ENCODE measurements around the gene ZSCAN25. TPM values are rescaled to one million over a fixed set of nuclear protein-coding genes. Genes with fewer than 3 reads are reported as not detected.

The ZSCAN25 gene
- total RNA-seq, 1 experiment from 2014 or later, result 12.9 TPM

- no peak overlapping the region for H3K27ac Mint-ChIP-seq (ENCODE audit: unreplicated experiment)
- no peaks in the 10 kb centered on the region for H3K36me3 Mint-ChIP-seq (ENCODE audit: insufficient read depth, unreplicated experiment)
- no peaks in the 10 kb centered on the region for H3K4me1 Mint-ChIP-seq (ENCODE audit: low read depth, unreplicated experiment)
- intact Hi-C loops (cut with micrococcal nuclease; ENCODE audit: unreplicated experiment), result no loop called here
- no peak overlapping the region for H3K4me3 Mint-ChIP-seq (ENCODE audit: low read depth, unreplicated experiment)
- no TSS peak for BruUV-seq (replicated peaks)
- no peaks in the 10 kb centered on the region for H3K27me3 Mint-ChIP-seq (ENCODE audit: unreplicated experiment)
- no peaks in the 10 kb centered on the region for H3K9me3 Mint-ChIP-seq (ENCODE audit: low read depth, unreplicated experiment)
- TF ChIP-seq CTCF (IDR thresholded peaks at IDR 0.05; ENCODE audit: unreplicated experiment), result no peak
- DNase-seq, result no peak
- CTCF ChIA-PET, result no interaction called here
Observed at GRCh38 chr7:99669782-99670181, 53.0 kb downstream of the ZSCAN25 start.

GRCh38 chr7:99672573-99672972 lies 55.8 kb downstream of the ZSCAN25 start:
- intact Hi-C loops (cut with micrococcal nuclease; ENCODE audit: unreplicated experiment), result no loop called here
- Mint-ChIP-seq H3K27ac (ENCODE audit: unreplicated experiment) (no peak overlapping the region), H3K9me3 (ENCODE audit: low read depth, unreplicated experiment) (no peaks in the 10 kb centered on the region), H3K27me3 (ENCODE audit: unreplicated experiment) (no peaks in the 10 kb centered on the region), H3K4me3 (ENCODE audit: low read depth, unreplicated experiment) (no peak overlapping the region), H3K36me3 (ENCODE audit: insufficient read depth, unreplicated experiment) (peaks cover 13% of the 10 kb centered on the region), H3K4me1 (ENCODE audit: low read depth, unreplicated experiment) (peaks cover 6% of the 10 kb centered on the region)
- no peak for DNase-seq
- BruUV-seq (replicated peaks), result no TSS peak
- CTCF ChIA-PET, result no interaction called here
- no peak for TF ChIP-seq CTCF (IDR thresholded peaks at IDR 0.05; ENCODE audit: unreplicated experiment)

- Mint-ChIP-seq H3K36me3 (ENCODE audit: insufficient read depth, unreplicated experiment) (peaks cover 27% of the 10 kb centered on the region), H3K4me1 (ENCODE audit: low read depth, unreplicated experiment) (peaks cover 21% of the 10 kb centered on the region), H3K4me3 (ENCODE audit: low read depth, unreplicated experiment) (no peak overlapping the region), H3K27me3 (ENCODE audit: unreplicated experiment) (no peaks in the 10 kb centered on the region), H3K27ac (ENCODE audit: unreplicated experiment) (no peak overlapping the region), H3K9me3 (ENCODE audit: low read depth, unreplicated experiment) (peaks cover under 1% of the 10 kb centered on the region)
- CTCF ChIA-PET, result no interaction called here
- TF ChIP-seq CTCF (IDR thresholded peaks at IDR 0.05; ENCODE audit: unreplicated experiment), result no peak
- intact Hi-C loops (cut with micrococcal nuclease; ENCODE audit: unreplicated experiment), result no loop called here
- no peak for DNase-seq
- BruUV-seq (replicated peaks), result no TSS peak
Observed at GRCh38 chr7:99674995-99675742, 58.4 kb downstream of the ZSCAN25 start.

GRCh38 chr7:99677013-99677647 lies 60.4 kb downstream of the ZSCAN25 start:
- intact Hi-C loops (cut with micrococcal nuclease; ENCODE audit: unreplicated experiment), result no loop called here
- Mint-ChIP-seq H3K27me3 (ENCODE audit: unreplicated experiment) (no peaks in the 10 kb centered on the region), H3K27ac (ENCODE audit: unreplicated experiment) (no peak overlapping the region), H3K4me3 (ENCODE audit: low read depth, unreplicated experiment) (peak overlapping the region; percentile 40), H3K9me3 (ENCODE audit: low read depth, unreplicated experiment) (peaks cover 3% of the 10 kb centered on the region), H3K4me1 (ENCODE audit: low read depth, unreplicated experiment) (peaks cover 26% of the 10 kb centered on the region), H3K36me3 (ENCODE audit: insufficient read depth, unreplicated experiment) (peaks cover 27% of the 10 kb centered on the region)
- DNase-seq, result no peak
- no TSS peak for BruUV-seq (replicated peaks)
- TF ChIP-seq CTCF (IDR thresholded peaks at IDR 0.05; ENCODE audit: unreplicated experiment), result no peak
- CTCF ChIA-PET, result no interaction called here
